Endometrial microvascular endothelial cells (primary cell): ENCODE data around the gene TF. TPM values are rescaled to one million over a fixed set of nuclear protein-coding genes. Genes with fewer than 3 reads are reported as not detected.
"Not testable (repeated sequence)": the region's sequence is repeated elsewhere in the genome, so short reads cannot be mapped to it uniquely, and the experiment has no call there.

Source experiments
- in situ Hi-C: cut with HindIII; loops from 2 replicates; pipeline ENCODE4 v1.10.0; 2017; ENCODE audit warnings: low sequenced_read_pairs, low pct_unique_long_range_greater_than_20kb; ENCODE audit errors: inconsistent ontology term
- total RNA-seq: library from RNA; depleted of rRNA; stranded (reverse); fragments of >200 nt; gene quantifications from one replicate; pipeline ENCODE4 v1.2.3, GENCODE V29; 2015; ENCODE audit errors: inconsistent ontology term

Gene TF
- not detected for total RNA-seq

GRCh38 chr3:133745981-133746711 is at the start of gene TF:
TF (plus strand) TSS chr3:133746393; CDS start chr3:133746441, 48 bp downstream.
- in situ Hi-C loops, result no loop called here

GRCh38 chr3:133697960-133698359 is 48.2 kb upstream of the TF start:
- in situ Hi-C loops, result no loop called here

GRCh38 chr3:133699467-133699866 is 46.7 kb upstream of the TF start:
- in situ Hi-C loops, result no loop called here

- in situ Hi-C loops, result no loop called here
These were observed 46.3 kb upstream of the TF start for GRCh38 chr3:133699903-133700302.

- in situ Hi-C loops, result no loop called here
These were observed 45.8 kb upstream of the TF start for GRCh38 chr3:133700351-133700750.

- in situ Hi-C loops, result no loop called here
These were observed 44.5 kb upstream of the TF start for GRCh38 chr3:133701435-133702358.

GRCh38 chr3:133703915-133704314 is 42.3 kb upstream of the TF start:
- in situ Hi-C loops, result no loop called here

- in situ Hi-C loops, result no loop called here
These were observed 40.2 kb upstream of the TF start for GRCh38 chr3:133706033-133706432.

- in situ Hi-C loops, result no loop called here
These were observed 36.9 kb upstream of the TF start for GRCh38 chr3:133709139-133709750.

GRCh38 chr3:133711013-133711412 is 35.2 kb upstream of the TF start:
- in situ Hi-C loops, result no loop called here

GRCh38 chr3:133712017-133712416 is 34.2 kb upstream of the TF start:
- in situ Hi-C loops, result no loop called here

GRCh38 chr3:133713347-133713746 is 32.8 kb upstream of the TF start:
- in situ Hi-C loops, result no loop called here

GRCh38 chr3:133717424-133717823 is 28.8 kb upstream of the TF start:
- in situ Hi-C loops, result no loop called here

GRCh38 chr3:133722935-133723334 is 23.3 kb upstream of the TF start:
- in situ Hi-C loops, result no loop called here

GRCh38 chr3:133730993-133731392 is 15.2 kb upstream of the TF start:
- in situ Hi-C loops, result no loop called here

GRCh38 chr3:133732231-133732630 is 14.0 kb upstream of the TF start:
- in situ Hi-C loops, result not testable (repeated sequence)

- in situ Hi-C loops, result no loop called here
These were observed 13.0 kb upstream of the TF start for GRCh38 chr3:133733226-133733625.

- in situ Hi-C loops, result no loop called here
These were observed 11.9 kb upstream of the TF start for GRCh38 chr3:133734305-133734704.

- in situ Hi-C loops, result no loop called here
These were observed 3.7 kb upstream of the TF start for GRCh38 chr3:133742351-133743091.
